ENCODE measurements around the gene HS1BP3.
A peak's percentile ranks its signal among the peaks of the same experiment; 100 is the strongest.

- TF ChIP-seq POLR2AphosphoS5 (IDR thresholded peaks at IDR 0.05), result peak in 1 of 3 donors; percentile 13
- TF ChIP-seq CTCF (IDR thresholded peaks at IDR 0.05), result no peak
- TF ChIP-seq POLR2A (IDR thresholded peaks at IDR 0.05), result no peak
Measured at GRCh38 chr2:20641123-20641985, 9.5 kb downstream of the HS1BP3 start.
